K562 (cell line): ENCODE data around the gene YIPF1. TPM values are rescaled to one million over a fixed set of nuclear protein-coding genes. Genes with fewer than 3 reads are reported as not detected.

Experiments
- ATF2 ChIP-seq: sonication (generic); formaldehyde crosslinking; IDR thresholded peaks from 2 replicates; pipeline ENCODE4 v1.8.1; 2022; ENCODE audit warnings: missing genetic modification reagents
- BHLHE40 ChIP-seq: IDR thresholded peaks from 2 replicates; pipeline ENCODE4 v1.6.1; 2011; ENCODE audit warnings: low read length, improper control_type of control experiment
- CHD7 ChIP-seq: fragments of 200-600 bp; sonication (generic); IDR thresholded peaks from one replicate; pipeline ENCODE4 v1.6.1; 2012; ENCODE audit warnings: mild to moderate bottlenecking, low read depth, low read length, inconsistent platforms
- COPS2 ChIP-seq: fragments of 450-650 bp; conservative IDR thresholded peaks from 2 replicates; pipeline ENCODE4 v1.6.1; 2016; ENCODE audit warnings: mild to moderate bottlenecking, moderate library complexity
- ETV5 ChIP-seq: sonication (generic); formaldehyde crosslinking; IDR thresholded peaks from 2 replicates; pipeline ENCODE4 v1.4.0; 2020; ENCODE audit warnings: low read depth, mild to moderate bottlenecking, missing genetic modification reagents
- FOXA3 ChIP-seq, 2 experiments: fragments of 450-650 bp in 1 of 2; sonication (generic) in 1 of 2; formaldehyde crosslinking; IDR thresholded peaks in 1 of 2; conservative IDR thresholded peaks in 1 of 2; 2 replicates each; pipeline versions ENCODE4 v1.4.0 to v1.8.0; 2020 to 2022; ENCODE audit warnings: mild to moderate bottlenecking in 2 of 2, missing genetic modification reagents in 1 of 2
- MAFG ChIP-seq: fragments of 450-650 bp; conservative IDR thresholded peaks from 2 replicates; pipeline ENCODE4 v1.6.1; 2016; ENCODE audit warnings: missing genetic modification characterization, missing compliant biosample characterization
- MLLT1 ChIP-seq, 2 experiments: fragments of 450-650 bp; IDR thresholded peaks; 2 replicates each; pipeline ENCODE4 v1.6.1; 2016
- NFE2L1 ChIP-seq: fragments of 450-650 bp; IDR thresholded peaks from 2 replicates; pipeline ENCODE4 v1.6.1; 2016; ENCODE audit warnings: missing genetic modification characterization, low read depth, mild to moderate bottlenecking, missing compliant biosample characterization, moderate library complexity, borderline replicate concordance
- PRMT5 ChIP-seq: sonication (generic); formaldehyde crosslinking; IDR thresholded peaks from 2 replicates; pipeline ENCODE4 v1.5.0; 2020; ENCODE audit warnings: missing genetic modification reagents
- PTRF ChIP-seq: fragments of 450-650 bp; IDR thresholded peaks from 2 replicates; pipeline ENCODE4 v1.6.1; 2016; ENCODE audit warnings: mild to moderate bottlenecking, missing genetic modification characterization, missing compliant biosample characterization
- ZNF140 ChIP-seq: fragments of 250-450 bp; sonication (Bioruptor Pico); IDR thresholded peaks from 2 replicates; pipeline ENCODE4 v1.8.0; 2021; ENCODE audit warnings: moderate library complexity, mild to moderate bottlenecking, inconsistent platforms
- ZNF75A ChIP-seq: fragments of 450-650 bp; formaldehyde crosslinking; IDR thresholded peaks from 2 replicates; pipeline ENCODE4 v1.4.0; 2020; ENCODE audit warnings: mild to moderate bottlenecking
- polyA plus RNA-seq, 8 experiments: library from polyadenylated mRNA; depleted of rRNA in 4 of 8; stranded (reverse) in 5 of 8; unstranded in 3 of 8; fragments of >200 nt; fragmentation: Nextera tagmentation in 2 of 8; fragmentation: Illumina TruSeq in 1 of 8; extraction: Ambion mirVana in 2 of 8; extraction: Trizol in 1 of 8; gene quantifications; 2 replicates each; pipeline versions ENCODE4 v1.2.1 to v1.2.3, GENCODE V29; 2011 to 2014; ENCODE audit warnings: inconsistent platforms in 1 of 8, missing spikeins in 1 of 8
- total RNA-seq, 7 experiments: library from RNA; depleted of rRNA in 6 of 7; stranded (reverse); fragments of >200 nt in 6 of 7; fragmentation: Illumina TruSeq in 2 of 7; extraction: Trizol in 2 of 7; gene quantifications; 2 replicates each; pipeline versions ENCODE4 v1.2.1 to v1.2.3, GENCODE V29; 2011 to 2021; ENCODE audit warnings: low replicate concordance in 1 of 7

The YIPF1 gene
- total and polyA plus RNA-seq, 9 of the 15 experiments (the other 6 are each of a cell fraction or from before 2014, with no cell fraction given) = 11.5 to 37.5 (median 19.2) TPM

- TF ChIP-seq FOXA3 (CRISPR knock-in tag; conservative IDR thresholded peaks at IDR 0.05 in 1 of 2, IDR thresholded peaks at IDR 0.05 in 1 of 2) (peak in 1 of 2 experiments; percentile 68; a peak in 2 of 4 replicates), CHD7 (no peak), ZNF140 (CRISPR knock-in tag) (no peak), BHLHE40 (peak; percentile 84), COPS2 (no peak), PRMT5 (CRISPR knock-in tag) (peak; percentile 79; the same call in 1 of the 2 replicates), PTRF (tag) (no peak), MAFG (tag) (no peak), ATF2 (no peak), NFE2L1 (no peak), ETV5 (CRISPR knock-in tag) (peak; percentile 91), MLLT1 (IDR thresholded peaks at IDR 0.05) (peak; percentile 66 to 69; a peak in 1 of 4 replicates), ZNF75A (CRISPR knock-in tag) (peak; percentile 72)
Observed at GRCh38 chr1:53837924-53838653, 51.5 kb downstream of the YIPF1 start, which contains the start of gene NDC1 (continued).
